Hepatocyte (in vitro differentiated cells): ENCODE data around the gene GAL3ST2.

Source experiments
- CTCF ChIP-seq: fragments of 200-600 bp; sonication (generic); IDR thresholded peaks from 2 replicates; pipeline ENCODE4 v1.5.1; 2016; ENCODE audit warnings: antibody characterized with exemption, mild to moderate bottlenecking; ENCODE audit not compliant: poor library complexity
- EZH2 ChIP-seq: fragments of 200-600 bp; sonication (generic); IDR thresholded peaks from 2 replicates; pipeline ENCODE4 v1.6.1; 2016; ENCODE audit warnings: antibody characterized with exemption, mild to moderate bottlenecking, borderline replicate concordance

GRCh38 chr2:241768850-241769249 lies 7.8 kb upstream of the GAL3ST2 start:
- no peak for TF ChIP-seq CTCF
- no peak for TF ChIP-seq EZH2
